Mesendoderm (in vitro differentiated cells): ENCODE data around the gene SUMF1.

Source experiments
- DNase-seq: peaks from one replicate; pipeline ENCODE4 v3.0.0; 2013
- H2AK5ac ChIP-seq: 2 replicates; pipeline ENCODE4 v1.6.1; 2013; ENCODE audit warnings: low read length, inconsistent platforms
- H2BK120ac ChIP-seq: 2 replicates; pipeline ENCODE4 v1.6.1; 2013; ENCODE audit warnings: low read depth, mild to moderate bottlenecking, low read length, moderate library complexity, mixed read lengths
- H2BK15ac ChIP-seq: replicated peaks from 2 replicates; pipeline ENCODE4 v1.6.1; 2013; ENCODE audit warnings: low read depth, mild to moderate bottlenecking, moderate library complexity
- H2BK5ac ChIP-seq: 2 replicates; pipeline ENCODE4 v1.6.1; 2013; ENCODE audit warnings: low read length, inconsistent platforms
- H3K18ac ChIP-seq: 2 replicates; pipeline ENCODE4 v1.6.1; 2013; ENCODE audit warnings: mild to moderate bottlenecking, low read length, mixed read lengths
- H3K23ac ChIP-seq: one replicate; pipeline ENCODE4 v1.6.1; 2013; ENCODE audit warnings: low read length
- H3K27ac ChIP-seq: 2 replicates; pipeline ENCODE4 v1.5.1; 2013; ENCODE audit warnings: low read depth, mild to moderate bottlenecking, inconsistent platforms, low read length, moderate library complexity
- H3K27me3 ChIP-seq: 2 replicates; pipeline ENCODE4 v1.6.1; 2013; ENCODE audit warnings: low read length, control low read depth, mild to moderate bottlenecking, inconsistent platforms; ENCODE audit not compliant: insufficient read depth, poor library complexity
- H3K36me3 ChIP-seq: 2 replicates; pipeline ENCODE4 v1.6.1; 2013; ENCODE audit warnings: low read length, inconsistent platforms; ENCODE audit not compliant: control insufficient read depth, insufficient read depth
- H3K4ac ChIP-seq: one replicate; pipeline ENCODE4 v1.6.1; 2013; ENCODE audit warnings: low read depth, mild to moderate bottlenecking, low read length, moderate library complexity
- H3K4me1 ChIP-seq: 2 replicates; pipeline ENCODE4 v1.6.1; 2013; ENCODE audit warnings: low read depth, low read length, inconsistent platforms; ENCODE audit not compliant: control insufficient read depth
- H3K4me2 ChIP-seq: 2 replicates; pipeline ENCODE4 v1.6.1; 2013; ENCODE audit warnings: low read length
- H3K4me3 ChIP-seq: 2 replicates; pipeline ENCODE4 v1.5.1; 2013; ENCODE audit warnings: mild to moderate bottlenecking, low read length
- H3K56ac ChIP-seq: one replicate; pipeline ENCODE4 v1.6.1; 2013; ENCODE audit warnings: low read length
- H3K79me1 ChIP-seq: 2 replicates; pipeline ENCODE4 v1.6.1; 2013; ENCODE audit warnings: low read length, inconsistent platforms
- H3K79me2 ChIP-seq: 2 replicates; pipeline ENCODE4 v1.6.1; 2013; ENCODE audit warnings: mild to moderate bottlenecking, low read length; ENCODE audit not compliant: control insufficient read depth, insufficient read depth
- H3K9ac ChIP-seq: 2 replicates; pipeline ENCODE4 v1.6.1; 2013; ENCODE audit warnings: low read length, inconsistent platforms
- H4K5ac ChIP-seq: one replicate; pipeline ENCODE4 v1.6.1; 2013; ENCODE audit warnings: low read length
- H4K8ac ChIP-seq: one replicate; pipeline ENCODE4 v1.6.1; 2013; ENCODE audit warnings: low read depth, mild to moderate bottlenecking, control low read depth, low read length, moderate library complexity
- WGBS: extraction: QIAGEN DNeasy Blood & Tissue Kit; methylation state at CpG from one replicate; pipeline ENCODE4 v1.1.7; 2013; ENCODE audit warnings: low lambda C conversion rate, missing lambda C conversion rate; ENCODE audit not compliant: insufficient coverage; ENCODE audit errors: extremely low coverage; 5-methylcytosine and 5-hydroxymethylcytosine counted together

SUMF1 gene

GRCh38 chr3:4491855-4492207 lies 24.8 kb upstream of the SUMF1 start:
- Histone ChIP-seq H3K23ac (no peak overlapping the region), H3K79me1 (no peaks in the 10 kb centered on the region), H3K4me2 (peak overlapping the region; percentile 89), H2BK15ac (no peak overlapping the region), H3K18ac (no peak overlapping the region), H4K8ac (no peak overlapping the region), H3K56ac (no peak overlapping the region), H3K4me1 (no peaks in the 10 kb centered on the region), H4K5ac (no peak overlapping the region), H3K4ac (no peak overlapping the region), H2BK120ac (no peak overlapping the region), H2AK5ac (no peak overlapping the region), H2BK5ac (no peak overlapping the region), H3K79me2 (no peaks in the 10 kb centered on the region), H3K4me3 (no peak overlapping the region), H3K36me3 (no peaks in the 10 kb centered on the region), H3K9ac (no peak overlapping the region), H3K27ac (no peak overlapping the region), H3K27me3 (no peaks in the 10 kb centered on the region)
- no CpG with 5 or more reads among the region's 5 CpGs for WGBS
- DNase-seq = no peak

GRCh38 chr3:4478261-4478660 lies 11.2 kb upstream of the SUMF1 start:
- no peak overlapping the region for H3K4ac ChIP-seq

GRCh38 chr3:4476496-4476895 lies 9.4 kb upstream of the SUMF1 start:
- Histone ChIP-seq H3K27me3 (no peaks in the 10 kb centered on the region), H3K18ac (no peak overlapping the region), H3K4me1 (no peaks in the 10 kb centered on the region), H3K36me3 (no peaks in the 10 kb centered on the region), H2BK120ac (no peak overlapping the region), H3K9ac (no peak overlapping the region), H2BK5ac (no peak overlapping the region), H2BK15ac (no peak overlapping the region), H3K56ac (no peak overlapping the region), H3K79me1 (no peaks in the 10 kb centered on the region), H3K4me2 (no peak overlapping the region), H3K27ac (no peak overlapping the region), H4K5ac (no peak overlapping the region), H4K8ac (no peak overlapping the region), H3K79me2 (no peaks in the 10 kb centered on the region), H3K4ac (no peak overlapping the region), H3K4me3 (no peak overlapping the region), H3K23ac (no peak overlapping the region), H2AK5ac (no peak overlapping the region)
- WGBS = no CpG with 5 or more reads among the region's 1 CpG
- DNase-seq = no peak

More at GRCh38 chr3:4478261-4478660, 11.2 kb upstream of the SUMF1 start:
- Histone ChIP-seq H3K27me3 (no peaks in the 10 kb centered on the region), H3K4me2 (no peak overlapping the region), H3K79me1 (no peaks in the 10 kb centered on the region), H2BK15ac (peak overlapping the region; percentile 57), H3K18ac (no peak overlapping the region), H3K4me3 (no peak overlapping the region), H2BK120ac (no peak overlapping the region), H4K8ac (no peak overlapping the region), H3K79me2 (no peaks in the 10 kb centered on the region), H3K36me3 (no peaks in the 10 kb centered on the region), H3K27ac (no peak overlapping the region), H3K56ac (no peak overlapping the region), H3K23ac (no peak overlapping the region), H4K5ac (no peak overlapping the region), H3K4me1 (no peaks in the 10 kb centered on the region), H2BK5ac (no peak overlapping the region), H3K9ac (no peak overlapping the region), H2AK5ac (no peak overlapping the region)
- no CpG with 5 or more reads among the region's 3 CpGs for WGBS
- no peak for DNase-seq

- no peak overlapping the region for H2BK120ac ChIP-seq
- H2BK5ac ChIP-seq = no peak overlapping the region
- no peak for DNase-seq
These were observed 8.7 kb upstream of the SUMF1 start for GRCh38 chr3:4475804-4476203.

GRCh38 chr3:4474683-4475490 lies 7.8 kb upstream of the SUMF1 start:
- Histone ChIP-seq H2BK5ac (no peak overlapping the region), H4K8ac (no peak overlapping the region), H3K79me1 (no peaks in the 10 kb centered on the region), H3K56ac (no peak overlapping the region), H2AK5ac (no peak overlapping the region), H3K4me3 (no peak overlapping the region), H4K5ac (no peak overlapping the region), H3K4ac (no peak overlapping the region), H3K27ac (no peak overlapping the region), H3K23ac (no peak overlapping the region), H3K27me3 (no peaks in the 10 kb centered on the region), H3K36me3 (no peaks in the 10 kb centered on the region), H2BK120ac (no peak overlapping the region), H3K4me2 (no peak overlapping the region), H3K79me2 (no peaks in the 10 kb centered on the region), H3K9ac (no peak overlapping the region), H3K4me1 (no peaks in the 10 kb centered on the region), H2BK15ac (no peak overlapping the region), H3K18ac (no peak overlapping the region)
- DNase-seq = no peak
- no CpG with 5 or more reads among the region's 7 CpGs for WGBS

More at GRCh38 chr3:4475804-4476203, 8.7 kb upstream of the SUMF1 start:
- Histone ChIP-seq H3K56ac (no peak overlapping the region), H3K18ac (no peak overlapping the region), H3K23ac (no peak overlapping the region), H2BK15ac (no peak overlapping the region), H3K9ac (no peak overlapping the region), H3K4ac (no peak overlapping the region), H3K79me1 (no peaks in the 10 kb centered on the region), H3K4me3 (no peak overlapping the region), H2AK5ac (no peak overlapping the region), H3K4me2 (no peak overlapping the region), H3K36me3 (no peaks in the 10 kb centered on the region), H3K4me1 (no peaks in the 10 kb centered on the region), H3K79me2 (no peaks in the 10 kb centered on the region), H4K5ac (no peak overlapping the region), H3K27me3 (no peaks in the 10 kb centered on the region), H4K8ac (no peak overlapping the region), H3K27ac (no peak overlapping the region)

- H4K5ac ChIP-seq = no peak overlapping the region
- H3K4me3 ChIP-seq = no peak overlapping the region
- no peaks in the 10 kb centered on the region for H3K36me3 ChIP-seq
- WGBS = no CpG with 5 or more reads among the region's 2 CpGs
- no peak overlapping the region for H2BK15ac ChIP-seq
- H3K79me2 ChIP-seq = no peaks in the 10 kb centered on the region
- no peaks in the 10 kb centered on the region for H3K79me1 ChIP-seq
- H3K56ac ChIP-seq = no peak overlapping the region
- H3K27me3 ChIP-seq = no peaks in the 10 kb centered on the region
- no peak overlapping the region for H4K8ac ChIP-seq
- DNase-seq = no peak
- H2BK5ac ChIP-seq = no peak overlapping the region
- no peak overlapping the region for H3K4ac ChIP-seq
- no peak overlapping the region for H3K27ac ChIP-seq
- H2BK120ac ChIP-seq = no peak overlapping the region
- H3K9ac ChIP-seq = no peak overlapping the region
- no peak overlapping the region for H3K4me2 ChIP-seq
- no peaks in the 10 kb centered on the region for H3K4me1 ChIP-seq
- H2AK5ac ChIP-seq = no peak overlapping the region
- no peak overlapping the region for H3K18ac ChIP-seq
- no peak overlapping the region for H3K23ac ChIP-seq
These were observed 5.7 kb upstream of the SUMF1 start for GRCh38 chr3:4472766-4473165.
